GM12872 (cell line): ENCODE results near the gene PMPCA.

ENCODE experiments used
- TF ChIP-seq, protein P1 (sequence below): IDR thresholded peaks from 3 replicates; pipeline ENCODE4 v1.5.1; 2011; ENCODE audit warnings: low read depth, mild to moderate bottlenecking, low read length, moderate library complexity; ENCODE audit not compliant: insufficient read depth

Gene PMPCA

DNA sequence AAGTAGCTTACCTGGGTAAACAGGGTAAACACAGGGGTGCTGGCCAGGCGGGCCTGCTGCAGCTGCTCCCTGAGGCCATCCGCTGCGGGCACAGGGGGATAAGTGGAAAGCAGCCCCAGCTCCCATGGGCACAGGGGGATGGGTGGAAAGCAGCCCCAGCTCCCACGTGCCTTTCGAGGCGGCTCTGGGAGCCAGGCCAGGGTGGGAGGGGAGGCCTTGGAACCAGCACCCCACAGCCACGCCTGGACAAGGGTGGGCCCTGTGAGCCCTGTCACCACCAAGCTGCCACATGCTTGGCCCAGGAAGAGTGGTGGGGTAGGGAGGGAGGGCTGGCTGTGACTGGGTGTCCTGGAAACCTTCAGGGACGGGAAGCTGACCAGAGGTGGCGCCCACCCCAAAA lies 29.1 kb upstream of the PMPCA start:
- TF ChIP-seq, protein P1, sequence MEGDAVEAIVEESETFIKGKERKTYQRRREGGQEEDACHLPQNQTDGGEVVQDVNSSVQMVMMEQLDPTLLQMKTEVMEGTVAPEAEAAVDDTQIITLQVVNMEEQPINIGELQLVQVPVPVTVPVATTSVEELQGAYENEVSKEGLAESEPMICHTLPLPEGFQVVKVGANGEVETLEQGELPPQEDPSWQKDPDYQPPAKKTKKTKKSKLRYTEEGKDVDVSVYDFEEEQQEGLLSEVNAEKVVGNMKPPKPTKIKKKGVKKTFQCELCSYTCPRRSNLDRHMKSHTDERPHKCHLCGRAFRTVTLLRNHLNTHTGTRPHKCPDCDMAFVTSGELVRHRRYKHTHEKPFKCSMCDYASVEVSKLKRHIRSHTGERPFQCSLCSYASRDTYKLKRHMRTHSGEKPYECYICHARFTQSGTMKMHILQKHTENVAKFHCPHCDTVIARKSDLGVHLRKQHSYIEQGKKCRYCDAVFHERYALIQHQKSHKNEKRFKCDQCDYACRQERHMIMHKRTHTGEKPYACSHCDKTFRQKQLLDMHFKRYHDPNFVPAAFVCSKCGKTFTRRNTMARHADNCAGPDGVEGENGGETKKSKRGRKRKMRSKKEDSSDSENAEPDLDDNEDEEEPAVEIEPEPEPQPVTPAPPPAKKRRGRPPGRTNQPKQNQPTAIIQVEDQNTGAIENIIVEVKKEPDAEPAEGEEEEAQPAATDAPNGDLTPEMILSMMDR = no peak

DNA sequence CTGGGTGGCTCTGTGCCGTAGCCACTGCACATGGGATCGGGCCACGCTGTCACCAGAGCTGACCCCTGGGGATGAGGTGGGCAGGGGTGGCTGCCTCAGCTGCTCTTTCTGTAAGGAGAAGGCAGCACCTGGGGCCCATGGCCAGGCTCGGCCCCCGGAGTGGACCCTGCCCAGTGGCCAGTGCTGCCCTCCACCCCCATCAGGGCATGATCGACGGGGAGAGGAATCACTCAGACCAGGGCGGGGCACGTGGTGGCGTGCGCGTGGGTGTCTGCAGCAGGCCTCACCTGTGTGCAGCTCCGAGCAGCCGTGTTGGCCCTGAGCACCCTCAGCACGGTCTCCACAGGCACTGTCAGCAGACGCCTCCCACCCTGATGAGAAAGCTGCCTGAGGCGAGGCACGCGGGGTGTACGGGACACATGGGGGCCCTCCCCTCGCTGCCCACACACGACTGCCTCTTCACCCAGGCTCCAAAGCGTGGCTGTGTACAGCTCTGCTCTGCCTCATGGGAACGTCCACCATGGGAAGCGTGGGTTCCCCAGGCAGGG lies 28.4 kb upstream of the PMPCA start:
- TF ChIP-seq, protein P1 = no peak

DNA sequence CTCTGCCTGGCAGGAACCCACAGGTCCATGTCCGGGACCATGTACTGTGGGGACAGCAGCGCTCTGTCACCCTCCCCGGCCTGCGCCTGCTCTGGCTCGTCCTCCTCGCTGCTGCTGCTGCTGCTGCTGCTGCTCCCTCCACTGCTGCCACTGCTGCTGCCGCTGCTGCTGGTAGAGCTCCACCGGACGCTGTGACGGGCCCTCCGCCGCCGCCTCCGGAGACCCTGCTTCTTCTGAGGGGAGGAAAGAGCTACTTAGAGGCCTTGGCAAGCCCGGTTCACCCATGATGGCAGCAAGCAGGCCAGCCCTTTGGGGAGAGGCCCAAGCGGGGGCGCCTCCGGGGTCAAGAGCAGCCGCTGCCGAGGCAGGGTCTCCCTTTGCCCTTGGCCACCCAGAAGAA lies 27.0 kb upstream of the PMPCA start:
- TF ChIP-seq, protein P1 = no peak

DNA sequence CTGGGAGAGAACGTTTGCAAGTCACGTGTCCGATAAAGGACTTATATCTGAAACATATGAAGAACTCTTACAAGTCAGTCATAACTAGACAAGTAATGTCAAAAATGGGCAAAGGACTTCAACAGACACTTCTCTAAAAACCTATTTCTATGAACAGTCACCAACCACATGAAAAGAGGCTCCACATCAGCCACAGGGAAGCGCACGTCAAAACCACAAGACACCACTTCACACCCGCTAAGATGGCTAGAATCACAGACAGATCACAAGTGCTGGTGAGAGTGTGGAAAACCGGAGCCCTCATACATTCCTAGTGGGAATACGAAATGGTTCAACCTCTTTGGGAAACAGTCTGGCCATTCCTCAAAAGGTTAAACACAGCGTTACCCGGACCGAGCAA lies 25.4 kb upstream of the PMPCA start:
- TF ChIP-seq, protein P1 = no peak

DNA sequence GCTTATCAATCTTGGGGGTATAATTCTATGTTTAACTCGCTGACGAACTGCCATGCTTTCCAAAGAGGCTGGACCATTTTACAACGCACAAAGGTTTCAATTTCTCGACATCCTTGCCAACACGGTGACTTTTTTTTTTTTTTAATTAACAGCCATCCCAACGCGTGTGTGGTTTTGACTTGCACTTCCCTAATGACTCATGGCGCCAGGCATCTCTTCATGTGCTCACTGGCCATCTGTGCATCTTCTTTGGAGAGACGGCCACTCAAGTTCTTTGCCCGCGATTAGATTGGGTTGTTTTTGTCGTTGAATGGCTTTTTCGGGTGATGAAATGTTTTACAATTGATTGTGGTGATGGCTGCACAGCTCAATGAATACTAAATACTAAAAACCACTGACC lies 24.4 kb upstream of the PMPCA start:
- TF ChIP-seq, protein P1 = no peak

DNA sequence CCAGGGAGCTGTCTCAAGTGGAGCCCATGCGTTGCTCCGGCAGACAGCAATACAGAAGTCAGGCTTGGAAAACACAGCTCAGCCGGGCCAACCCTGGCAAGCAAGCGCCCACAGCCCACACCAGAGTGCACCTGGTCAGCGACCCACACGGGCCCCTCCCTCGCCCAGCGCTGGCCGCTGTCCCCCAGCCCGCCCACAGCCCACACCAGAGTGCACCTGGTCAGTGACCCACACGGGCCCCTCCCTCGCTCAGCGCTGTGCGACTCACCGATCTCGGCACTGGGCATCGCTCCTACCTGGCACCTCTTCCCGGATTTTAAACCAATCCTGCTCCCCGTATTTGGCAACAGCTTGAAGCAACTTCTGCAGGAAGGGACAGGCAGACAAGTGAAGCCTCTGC lies 23.2 kb upstream of the PMPCA start:
- TF ChIP-seq, protein P1 = no peak

DNA sequence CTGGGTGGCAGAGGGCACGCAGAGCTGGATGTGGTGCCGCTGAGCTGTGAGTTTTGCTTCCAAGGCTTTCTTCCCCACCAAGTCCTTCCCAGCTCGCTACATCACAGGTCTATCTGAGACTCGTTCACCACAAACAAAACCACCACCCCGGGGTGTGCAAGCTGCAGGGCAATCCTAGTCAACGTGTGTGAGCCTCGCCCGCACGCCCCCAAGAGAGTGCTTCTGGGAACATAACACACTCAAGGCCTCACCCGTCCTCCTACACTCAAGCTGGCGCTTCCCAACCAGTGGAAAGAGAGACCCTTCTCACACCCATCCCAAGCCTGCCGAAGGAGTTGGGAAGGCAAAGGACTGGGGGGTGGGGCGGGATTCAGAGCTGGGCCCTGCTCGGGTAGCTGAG lies 21.1 kb upstream of the PMPCA start:
- TF ChIP-seq, protein P1 = no peak
